Dendritic cell treated with granulocyte-macrophage colony-stimulating factor and Interleukin-4, amounts not matched to agents 40 ng/mL and 50 ng/mL, for 4 days (primary cell): ENCODE measurements around the gene NAPA.

Source experiments
- H3K27ac Mint-ChIP-seq: one replicate; pipeline ENCODE4 v1.8.0; 2022; ENCODE audit warnings: mild to moderate bottlenecking, mixed read lengths
- H3K27me3 Mint-ChIP-seq: one replicate; pipeline ENCODE4 v1.8.0; 2022; ENCODE audit warnings: mild to moderate bottlenecking, mixed read lengths
- H3K36me3 Mint-ChIP-seq: one replicate; pipeline ENCODE4 v1.8.0; 2022; ENCODE audit warnings: low read depth, mixed read lengths
- H3K4me1 Mint-ChIP-seq: one replicate; pipeline ENCODE4 v1.8.0; 2022; ENCODE audit warnings: low read depth, mixed read lengths
- H3K4me3 Mint-ChIP-seq: one replicate; pipeline ENCODE4 v1.8.0; 2022; ENCODE audit warnings: mild to moderate bottlenecking, moderate library complexity, mixed read lengths
- H3K9me3 Mint-ChIP-seq: one replicate; pipeline ENCODE4 v1.8.0; 2022; ENCODE audit warnings: mixed read lengths
- intact Hi-C: fragments of 100-400 bp; cut with micrococcal nuclease; formaldehyde crosslinking; loops from one replicate; pipeline ENCODE4 v1.15.0; 2022

NAPA gene

GRCh38 chr19:47503826-47504150 lies 11.1 kb downstream of the NAPA start:
- H3K27me3 Mint-ChIP-seq: no peaks in the 10 kb centered on the region

GRCh38 chr19:47503130-47503825 lies 11.6 kb downstream of the NAPA start:
- no peaks in the 10 kb centered on the region for H3K9me3 Mint-ChIP-seq
- intact Hi-C loops: no loop called here
- H3K27ac Mint-ChIP-seq: peak overlapping the region; percentile 22
- peaks cover 18% of the 10 kb centered on the region for H3K4me1 Mint-ChIP-seq
- peaks cover 94% of the 10 kb centered on the region for H3K36me3 Mint-ChIP-seq
- H3K4me3 Mint-ChIP-seq: no peak overlapping the region
- no peaks in the 10 kb centered on the region for H3K27me3 Mint-ChIP-seq

More at GRCh38 chr19:47503826-47504150, 11.1 kb downstream of the NAPA start:
- Mint-ChIP-seq H3K9me3 (no peaks in the 10 kb centered on the region), H3K4me1 (peaks cover 19% of the 10 kb centered on the region), H3K36me3 (peaks cover 90% of the 10 kb centered on the region), H3K27ac (no peak overlapping the region), H3K4me3 (no peak overlapping the region)
- intact Hi-C loops: no loop called here

GRCh38 chr19:47499863-47500830 lies 14.7 kb downstream of the NAPA start:
- Mint-ChIP-seq H3K27ac (no peak overlapping the region), H3K4me3 (no peak overlapping the region), H3K27me3 (no peaks in the 10 kb centered on the region), H3K36me3 (peaks cover 99% of the 10 kb centered on the region), H3K4me1 (no peaks in the 10 kb centered on the region), H3K9me3 (no peaks in the 10 kb centered on the region)
- intact Hi-C loops: no loop called here

- Mint-ChIP-seq H3K9me3 (no peaks in the 10 kb centered on the region), H3K4me3 (no peak overlapping the region), H3K27ac (no peak overlapping the region), H3K27me3 (no peaks in the 10 kb centered on the region), H3K36me3 (peaks cover 100% of the 10 kb centered on the region), H3K4me1 (no peaks in the 10 kb centered on the region)
- intact Hi-C loops: no loop called here
These were observed 15.5 kb downstream of the NAPA start for GRCh38 chr19:47499371-47499770.

DNA sequence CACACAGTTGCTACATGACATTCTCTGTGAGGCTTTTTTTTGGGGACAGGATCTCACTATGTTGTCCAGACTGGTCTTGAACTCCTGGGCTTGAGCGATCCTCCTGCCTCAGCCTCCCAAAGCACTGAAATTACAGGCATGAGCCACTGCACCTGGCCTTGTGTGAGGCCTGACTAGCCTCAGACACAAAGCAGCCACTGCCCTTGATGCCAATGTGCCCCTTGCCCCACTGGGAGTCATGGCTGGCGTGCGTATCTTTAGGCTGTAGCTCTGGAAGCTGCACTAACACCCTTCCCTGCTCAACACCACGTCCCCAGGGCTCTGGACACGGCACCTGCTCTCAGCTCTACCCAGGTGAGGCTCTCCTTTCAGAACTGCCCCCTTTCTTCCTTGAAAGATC lies 16.3 kb downstream of the NAPA start:
- Mint-ChIP-seq H3K36me3 (peaks cover 100% of the 10 kb centered on the region), H3K27me3 (no peaks in the 10 kb centered on the region), H3K9me3 (no peaks in the 10 kb centered on the region), H3K4me3 (no peak overlapping the region), H3K27ac (peak overlapping the region; percentile 4), H3K4me1 (no peaks in the 10 kb centered on the region)
- intact Hi-C loops: no loop called here

- H3K36me3 Mint-ChIP-seq: peaks cover 100% of the 10 kb centered on the region
- no peak overlapping the region for H3K27ac Mint-ChIP-seq
These were observed 16.9 kb downstream of the NAPA start for GRCh38 chr19:47497821-47498520.

DNA sequence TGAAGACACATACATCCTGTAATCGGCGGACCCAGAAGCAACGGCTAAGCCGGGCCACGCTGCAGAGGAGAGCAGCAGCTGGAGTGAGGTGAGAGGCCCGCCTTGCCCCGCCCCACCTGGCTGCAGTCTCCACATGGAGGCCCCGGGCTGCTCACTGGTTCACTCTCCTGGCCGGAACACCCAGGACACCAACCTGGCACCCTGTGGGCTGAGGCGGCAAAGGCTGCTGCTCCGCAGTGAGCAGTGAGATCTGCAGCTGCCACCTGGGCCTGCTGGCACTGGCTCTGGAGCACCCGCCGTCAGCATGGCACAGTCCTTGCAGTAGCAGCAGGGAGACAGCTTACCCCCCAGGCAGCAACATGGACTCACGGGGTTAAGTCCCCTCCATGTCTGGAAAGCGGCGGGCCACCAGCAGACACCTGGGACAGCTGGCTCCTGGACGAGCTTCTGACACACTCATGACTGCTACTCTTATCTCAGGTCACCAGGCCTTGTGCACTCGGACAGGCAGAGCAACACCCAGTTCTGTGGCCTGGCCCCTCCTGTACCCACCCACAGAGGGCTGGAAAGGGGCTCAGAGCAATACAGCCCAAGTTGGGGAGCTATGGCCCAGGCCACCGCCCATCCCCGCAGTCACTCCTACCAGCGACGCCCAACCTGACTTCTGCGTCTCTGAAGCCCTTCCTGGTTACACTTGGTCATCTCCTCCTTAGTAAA lies 17.7 kb downstream of the NAPA start:
- Mint-ChIP-seq H3K4me1 (no peaks in the 10 kb centered on the region), H3K36me3 (peaks cover 100% of the 10 kb centered on the region), H3K9me3 (no peaks in the 10 kb centered on the region), H3K4me3 (no peak overlapping the region), H3K27me3 (no peaks in the 10 kb centered on the region), H3K27ac (no peak overlapping the region)
- intact Hi-C loops: no loop called here

More at GRCh38 chr19:47497821-47498520, 16.9 kb downstream of the NAPA start:
- Mint-ChIP-seq H3K4me3 (no peak overlapping the region), H3K9me3 (no peaks in the 10 kb centered on the region), H3K27me3 (no peaks in the 10 kb centered on the region), H3K4me1 (no peaks in the 10 kb centered on the region)
- intact Hi-C loops: no loop called here

DNA sequence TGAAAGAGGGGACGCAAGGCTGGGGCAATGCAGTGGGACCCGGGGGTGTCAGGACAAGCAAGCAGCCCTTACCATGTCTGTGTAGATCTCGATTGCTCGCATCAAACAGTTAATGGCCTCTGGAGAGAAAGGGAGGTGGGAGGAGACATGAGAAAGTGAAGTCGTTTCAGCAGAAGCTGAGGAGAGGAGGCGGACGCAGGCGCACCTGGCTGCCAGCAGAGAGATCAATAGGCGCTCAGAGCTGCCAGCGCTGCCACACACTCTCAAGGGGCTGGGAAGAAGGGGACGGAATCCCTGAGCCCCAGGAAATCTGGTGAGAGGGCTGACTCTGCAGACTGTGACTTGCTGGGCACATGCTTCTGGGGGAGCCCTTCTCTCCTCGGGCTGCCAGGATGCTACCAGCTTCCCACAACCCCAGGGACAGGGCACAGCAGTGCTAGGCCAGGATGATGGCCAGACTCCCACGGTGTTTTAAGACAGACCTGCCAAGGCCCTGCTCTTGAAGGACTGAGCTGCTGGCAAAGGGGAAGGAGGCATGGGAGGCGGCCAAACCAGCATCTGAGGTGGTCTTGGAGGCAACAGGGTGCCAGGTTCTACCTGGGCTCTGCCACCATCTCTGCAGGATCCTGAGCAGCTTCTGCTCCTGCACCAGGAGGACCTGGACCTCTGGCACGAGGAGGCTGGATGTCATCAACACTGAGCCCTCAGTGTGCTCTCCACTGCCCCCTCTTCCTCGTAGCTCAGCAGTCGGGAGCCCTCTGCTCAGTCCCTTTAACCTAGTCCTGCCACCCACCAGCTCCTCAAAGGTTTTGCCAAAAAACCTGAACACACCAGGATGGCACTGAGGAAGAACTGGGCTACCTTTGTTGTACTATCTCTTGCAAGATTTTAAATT lies 19.1 kb downstream of the NAPA start:
- H3K4me3 Mint-ChIP-seq: no peak overlapping the region
- H3K4me1 Mint-ChIP-seq: no peaks in the 10 kb centered on the region
- intact Hi-C loops: no loop called here
- H3K9me3 Mint-ChIP-seq: no peaks in the 10 kb centered on the region
- peaks cover 100% of the 10 kb centered on the region for H3K36me3 Mint-ChIP-seq
- no peaks in the 10 kb centered on the region for H3K27me3 Mint-ChIP-seq
- no peak overlapping the region for H3K27ac Mint-ChIP-seq

- peaks cover 100% of the 10 kb centered on the region for H3K36me3 Mint-ChIP-seq
- intact Hi-C loops: no loop called here
- no peak overlapping the region for H3K27ac Mint-ChIP-seq
- H3K4me1 Mint-ChIP-seq: peaks cover 5% of the 10 kb centered on the region
- H3K27me3 Mint-ChIP-seq: no peaks in the 10 kb centered on the region
- no peak overlapping the region for H3K4me3 Mint-ChIP-seq
- H3K9me3 Mint-ChIP-seq: no peaks in the 10 kb centered on the region
These were observed 20.1 kb downstream of the NAPA start for GRCh38 chr19:47494729-47495128.

DNA sequence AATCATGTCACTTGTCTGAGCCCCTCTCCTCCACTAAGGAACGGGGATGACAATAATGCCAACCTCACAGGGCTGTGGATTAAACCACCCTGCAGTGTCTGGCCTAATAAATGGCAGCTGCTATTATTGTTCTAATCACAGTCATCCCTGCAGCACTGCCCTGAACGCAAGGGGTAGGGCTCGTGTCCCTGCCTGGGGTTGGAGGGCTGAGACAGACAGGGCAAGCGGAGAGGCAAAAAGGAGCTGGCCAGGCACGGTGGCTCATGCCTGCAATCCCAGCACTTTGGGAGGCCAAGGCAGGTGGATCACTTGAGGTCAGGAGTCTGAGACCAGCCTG lies 20.7 kb downstream of the NAPA start:
- peaks cover 100% of the 10 kb centered on the region for H3K36me3 Mint-ChIP-seq
- intact Hi-C loops: no loop called here
- H3K27me3 Mint-ChIP-seq: no peaks in the 10 kb centered on the region
- no peak overlapping the region for H3K4me3 Mint-ChIP-seq
- H3K9me3 Mint-ChIP-seq: no peaks in the 10 kb centered on the region
- no peak overlapping the region for H3K27ac Mint-ChIP-seq
- peaks cover 10% of the 10 kb centered on the region for H3K4me1 Mint-ChIP-seq

DNA sequence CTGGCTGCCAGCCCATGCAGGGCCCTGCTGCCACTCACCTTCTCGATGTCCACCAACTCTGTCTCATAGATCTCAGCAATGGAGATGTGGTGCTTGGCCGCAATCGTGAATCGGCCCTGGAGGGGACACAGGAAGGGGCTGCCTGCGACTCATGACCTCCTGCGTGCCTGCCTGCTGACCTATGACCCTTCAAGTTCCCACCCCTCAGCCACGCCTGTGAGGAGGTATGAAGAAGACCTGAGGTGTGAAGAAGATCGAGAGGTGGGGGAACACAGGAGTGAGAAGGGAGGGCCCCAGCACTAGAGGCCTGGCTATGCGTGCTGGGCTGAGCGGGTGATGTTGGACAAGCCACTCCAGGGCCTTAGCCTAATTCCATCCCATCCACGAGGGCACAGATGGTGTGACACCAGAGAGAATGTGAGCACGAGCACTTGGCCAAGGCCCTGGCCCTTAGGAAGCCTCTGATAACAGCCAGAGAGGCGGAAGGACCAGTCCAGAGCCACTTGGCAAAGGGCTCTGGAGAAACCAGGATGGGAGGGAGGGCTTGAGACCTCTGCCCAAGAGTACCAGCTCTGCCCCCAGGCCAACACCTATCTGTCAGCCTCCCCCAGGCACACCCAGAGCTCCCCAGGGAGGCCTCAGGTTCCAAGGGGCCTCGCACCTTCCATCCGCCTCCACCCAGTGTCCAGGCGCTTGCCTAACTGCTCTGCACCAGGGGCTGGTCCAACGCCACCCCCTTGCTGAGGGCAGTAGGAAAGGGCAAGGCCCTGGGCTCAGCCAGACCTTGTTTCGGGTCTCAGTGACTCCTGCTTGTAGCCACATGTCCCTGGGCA lies 21.3 kb downstream of the NAPA start:
- H3K36me3 Mint-ChIP-seq: peaks cover 100% of the 10 kb centered on the region
- peaks cover 14% of the 10 kb centered on the region for H3K4me1 Mint-ChIP-seq
- no peak overlapping the region for H3K4me3 Mint-ChIP-seq
- intact Hi-C loops: no loop called here
- no peaks in the 10 kb centered on the region for H3K9me3 Mint-ChIP-seq
- no peak overlapping the region for H3K27ac Mint-ChIP-seq
- no peaks in the 10 kb centered on the region for H3K27me3 Mint-ChIP-seq

DNA sequence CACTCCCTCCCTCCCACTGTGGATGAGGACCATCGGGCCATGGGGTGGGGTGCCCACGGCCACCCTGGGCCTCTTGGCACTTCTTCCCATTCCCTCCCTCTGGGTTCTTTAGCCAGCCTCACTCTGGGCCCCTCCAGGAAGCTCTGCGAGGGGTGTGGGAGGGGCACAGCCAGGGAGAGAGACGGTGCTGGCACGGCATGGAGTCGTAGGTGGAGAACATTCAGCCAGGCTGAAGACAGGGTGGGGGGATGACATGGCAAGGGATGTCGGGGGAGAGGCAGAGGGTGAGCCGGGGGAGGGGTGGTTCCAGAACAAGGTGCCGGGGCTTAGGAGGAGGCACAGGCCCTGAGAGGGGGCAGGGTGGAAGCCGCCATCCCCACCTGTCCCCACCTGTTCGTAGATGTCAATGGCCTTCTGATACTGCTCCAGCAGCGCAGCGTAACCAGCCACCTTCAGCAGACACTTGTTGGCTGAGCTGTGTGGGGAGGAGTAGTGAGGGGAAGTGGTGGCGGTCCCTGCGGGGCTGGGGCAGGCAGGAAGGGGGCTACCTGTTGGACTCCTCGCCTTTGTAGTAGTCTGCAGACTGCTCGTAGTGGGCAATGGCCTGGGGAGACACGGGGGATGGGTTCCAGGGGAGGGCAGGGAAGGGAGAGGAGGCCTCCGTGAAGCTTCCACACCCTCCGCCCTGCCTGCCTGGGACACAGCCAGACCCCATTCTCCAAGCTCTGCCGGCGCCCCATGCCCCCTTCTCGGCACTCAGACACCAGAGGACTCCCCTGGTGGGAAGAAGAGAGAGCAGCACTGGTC lies 22.1 kb downstream of the NAPA start:
- Mint-ChIP-seq H3K4me1 (peaks cover 14% of the 10 kb centered on the region), H3K27ac (no peak overlapping the region), H3K4me3 (no peak overlapping the region), H3K9me3 (no peaks in the 10 kb centered on the region), H3K36me3 (peaks cover 100% of the 10 kb centered on the region), H3K27me3 (no peaks in the 10 kb centered on the region)
- intact Hi-C loops: no loop called here
